ENCODE results near the gene TLL1. TPM values are rescaled to one million over a fixed set of nuclear protein-coding genes. Genes with fewer than 3 reads are reported as not detected.

TLL1 gene
- total RNA-seq, 2 donors from 2014 or later = 1.9 to 2.4 TPM

DNA sequence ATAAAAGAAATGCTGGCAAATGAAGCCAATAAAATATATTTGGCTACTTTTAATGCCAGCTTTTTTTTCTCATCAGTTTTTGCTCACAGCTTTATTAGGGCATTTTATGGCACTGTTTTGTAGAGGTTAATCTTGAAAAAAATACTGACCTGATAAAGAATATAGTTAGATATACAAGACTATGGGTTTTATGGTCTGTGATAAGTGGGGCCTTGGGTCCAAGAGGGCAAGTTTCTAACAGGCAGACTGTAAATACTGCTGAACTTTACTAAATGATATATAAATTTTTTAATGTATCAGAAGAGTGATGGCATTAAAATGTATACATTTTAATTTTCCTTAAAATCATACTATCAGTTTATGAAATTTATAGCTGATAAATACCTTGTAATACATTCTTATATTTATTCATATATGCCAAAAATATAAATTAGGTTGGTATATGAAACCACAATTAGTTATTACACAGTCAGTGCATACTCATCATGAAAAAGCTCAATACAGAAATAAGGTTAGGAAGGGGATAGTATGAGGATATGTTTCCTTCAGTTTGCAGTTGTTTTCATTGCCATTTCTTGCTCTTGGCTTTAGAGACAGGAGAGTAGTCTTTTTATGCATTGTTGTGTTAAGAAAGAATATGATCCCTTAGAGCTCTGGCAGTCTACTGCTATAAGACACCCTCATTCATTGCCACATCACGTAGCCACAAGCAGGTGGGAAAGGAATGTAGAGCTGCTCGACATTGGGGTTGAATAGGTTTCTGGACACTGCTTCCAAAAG lies 146.6 kb downstream of the TLL1 start:
- intact Hi-C loops (cut with DNase I, micrococcal nuclease) = no loop called here
- ATAC-seq (peak; percentile 52), DNase-seq (no peak)

- no peak for ATAC-seq
- intact Hi-C loops (cut with DNase I, micrococcal nuclease) = no loop called here
These were observed 148.6 kb downstream of the TLL1 start for GRCh38 chr4:166021617-166022016.

DNA sequence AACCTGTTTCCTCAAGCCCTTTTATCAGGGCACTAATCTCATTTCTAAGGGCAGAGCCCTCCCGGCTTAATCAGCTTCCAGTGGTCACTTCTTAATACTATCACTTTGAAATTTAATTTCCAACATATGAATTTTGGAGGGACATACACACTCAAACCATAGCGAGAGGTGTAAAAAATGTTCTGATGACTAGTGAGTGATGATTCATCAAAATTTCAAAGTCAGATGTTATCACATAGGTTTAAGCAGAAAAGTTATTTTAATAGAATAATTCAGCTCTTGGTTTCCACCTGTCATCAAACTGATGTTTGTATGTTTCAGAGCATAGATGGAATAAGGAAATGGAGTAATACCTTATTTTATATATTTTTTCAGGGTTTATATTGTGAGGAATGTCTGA lies 161.9 kb downstream of the TLL1 start:
- ATAC-seq = no peak
- DNase-seq = no peak
- intact Hi-C loops (cut with DNase I, micrococcal nuclease) = no loop called here

More at GRCh38 chr4:166021617-166022016, 148.6 kb downstream of the TLL1 start:
- DNase-seq = no peak

DNA sequence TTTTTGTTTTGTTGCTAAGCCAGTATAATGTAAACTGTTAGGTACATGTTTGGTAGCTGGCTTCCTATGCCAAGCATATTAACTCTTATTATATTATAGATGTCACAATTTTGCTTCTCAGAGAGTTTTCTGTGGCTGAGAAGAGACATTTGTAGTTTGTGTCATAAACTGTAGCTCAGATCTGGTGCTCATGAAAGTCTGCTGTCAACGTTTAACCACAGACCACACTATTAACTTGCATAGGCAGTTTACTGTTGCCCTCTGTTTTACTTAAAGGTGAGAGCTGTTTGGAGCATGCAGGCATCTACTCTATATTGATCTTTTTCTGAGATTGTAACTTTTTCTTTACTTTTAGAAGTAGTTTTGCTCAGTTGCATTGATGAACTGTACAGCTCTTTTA lies 166.8 kb downstream of the TLL1 start:
- intact Hi-C loops (cut with DNase I, micrococcal nuclease) = no loop called here
- ATAC-seq = no peak

DNA sequence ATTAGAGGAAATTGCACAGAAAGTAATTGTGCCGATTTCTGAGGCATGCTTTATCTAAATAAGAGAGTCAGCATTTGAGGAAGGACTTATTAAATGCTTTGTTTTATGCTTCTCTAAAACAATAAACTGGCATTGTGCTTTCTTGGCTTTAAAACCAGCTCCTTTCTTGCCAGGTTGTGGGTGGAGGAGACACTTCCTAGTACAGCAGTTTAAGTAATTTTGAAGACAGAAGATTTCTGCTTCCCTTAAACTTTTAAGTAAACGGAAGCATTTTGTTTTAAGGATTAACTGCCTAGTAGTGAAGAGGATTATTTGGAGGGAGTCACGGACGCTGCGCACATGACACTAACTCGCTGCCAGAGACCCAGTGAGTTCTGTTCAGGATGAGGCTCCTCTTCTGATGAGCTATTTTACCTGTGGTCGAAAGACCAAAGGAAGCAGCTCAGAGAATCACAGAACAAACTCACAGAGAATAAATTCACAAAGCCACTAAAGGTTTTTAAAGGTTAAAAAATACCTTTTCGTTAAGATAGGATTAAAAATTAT lies 169.5 kb downstream of the TLL1 start:
- intact Hi-C loops (cut with DNase I, micrococcal nuclease) = no loop called here
- ATAC-seq = no peak
- no peak for DNase-seq

More for the DNA sequence above, 166.8 kb downstream of the TLL1 start:
- no peak for DNase-seq

- intact Hi-C loops (cut with DNase I, micrococcal nuclease) = no loop called here
- ATAC-seq (no peak), DNase-seq (no peak)
These were observed 170.8 kb downstream of the TLL1 start for GRCh38 chr4:166043801-166044200.

- DNase-seq = no peak
- ATAC-seq = no peak
- intact Hi-C loops (cut with DNase I, micrococcal nuclease) = no loop called here
These were observed 171.8 kb downstream of the TLL1 start for GRCh38 chr4:166044871-166045270.

DNA sequence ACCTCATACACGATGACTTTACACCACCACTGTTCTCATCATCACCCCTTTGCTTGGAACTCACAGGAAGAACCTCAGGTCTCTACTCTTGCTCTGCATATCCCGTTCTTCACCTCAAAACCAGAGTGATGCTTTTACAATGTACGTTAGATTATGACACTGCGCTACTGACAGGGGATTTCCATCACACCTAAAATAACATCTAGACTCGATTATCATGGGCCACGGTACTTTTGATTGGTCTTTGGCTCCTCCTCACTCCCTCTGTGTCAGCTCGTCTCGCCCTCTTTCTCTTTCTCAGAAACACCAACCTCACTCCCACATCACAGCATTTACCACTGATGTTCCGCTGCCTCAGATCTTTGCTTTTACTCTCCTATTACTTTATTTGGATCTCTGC lies 172.4 kb downstream of the TLL1 start:
- ATAC-seq (no peak), DNase-seq (no peak)
- intact Hi-C loops (cut with DNase I, micrococcal nuclease) = no loop called here

GRCh38 chr4:166049036-166049435 lies 176.0 kb downstream of the TLL1 start:
- intact Hi-C loops (cut with DNase I, micrococcal nuclease) = no loop called here
- ATAC-seq = no peak
- no peak for DNase-seq

DNA sequence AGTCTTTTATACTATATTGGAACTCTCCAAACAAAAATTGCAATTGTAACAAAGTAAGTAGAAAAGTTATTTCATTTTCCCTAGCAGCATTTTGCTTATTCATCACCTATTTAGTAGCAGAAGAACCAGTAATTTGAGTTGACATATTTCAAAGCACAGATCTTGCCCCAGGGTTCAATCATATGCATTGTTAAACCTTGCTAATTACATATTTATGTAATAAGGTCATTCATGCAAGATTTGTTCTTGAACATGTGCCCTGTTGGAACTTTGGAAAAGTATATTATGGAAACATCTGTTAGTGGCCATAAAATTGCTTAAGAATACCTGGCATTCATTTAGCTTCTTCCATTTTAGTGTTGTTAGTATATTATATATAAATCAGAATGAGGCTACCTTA lies 191.7 kb downstream of the TLL1 start:
- intact Hi-C loops (cut with DNase I, micrococcal nuclease) = no loop called here

GRCh38 chr4:166065324-166065723 lies 192.3 kb downstream of the TLL1 start:
- no peak for DNase-seq
- ATAC-seq = no peak
- intact Hi-C loops (cut with DNase I, micrococcal nuclease) = no loop called here

More for the DNA sequence above, 191.7 kb downstream of the TLL1 start:
- DNase-seq = no peak
- ATAC-seq = no peak

GRCh38 chr4:166066936-166067335 lies 193.9 kb downstream of the TLL1 start:
- intact Hi-C loops (cut with DNase I, micrococcal nuclease) = no loop called here
- no peak for ATAC-seq

DNA sequence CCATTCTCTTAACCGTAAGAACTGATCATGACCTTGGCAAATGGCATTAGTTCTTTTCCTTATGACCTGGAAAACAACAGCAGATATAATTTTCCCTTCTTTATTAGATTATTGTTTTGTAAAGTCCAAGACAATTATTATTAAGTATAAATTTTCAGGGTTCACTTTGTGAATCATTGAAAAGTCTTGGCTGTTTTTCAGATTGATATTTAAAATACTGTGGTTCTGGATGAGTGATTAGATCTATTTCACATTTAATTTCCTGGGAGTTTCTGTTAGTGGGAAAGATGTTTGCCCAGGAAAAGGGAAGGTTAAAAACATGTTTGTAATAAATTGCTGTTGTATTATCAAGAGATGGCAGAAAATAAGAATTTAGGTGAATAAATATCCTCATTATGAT lies 194.9 kb downstream of the TLL1 start:
- ATAC-seq = no peak
- intact Hi-C loops (cut with DNase I, micrococcal nuclease) = no loop called here
- DNase-seq = no peak

More at GRCh38 chr4:166066936-166067335, 193.9 kb downstream of the TLL1 start:
- no peak for DNase-seq

DNA sequence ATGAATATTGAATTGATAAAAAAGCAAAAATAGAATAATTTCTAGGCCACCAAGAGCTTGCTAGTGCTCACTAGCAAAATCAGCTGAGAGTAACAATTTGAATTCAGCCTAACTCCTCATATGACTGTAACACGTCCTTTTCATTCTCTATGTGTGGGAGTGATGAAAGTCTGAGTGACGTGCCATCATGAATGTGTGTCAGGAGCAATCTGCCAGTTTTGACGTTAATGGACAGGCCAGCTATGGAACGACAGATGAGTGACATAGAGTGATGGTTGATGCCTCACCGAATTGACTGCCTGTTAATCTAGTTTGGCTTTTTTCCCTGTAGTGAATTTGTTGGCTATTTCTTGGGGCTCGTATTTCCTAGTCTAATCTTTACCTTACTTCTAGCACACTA lies 200.7 kb downstream of the TLL1 start:
- intact Hi-C loops (cut with DNase I, micrococcal nuclease) = loop anchor here in 1 of 2 donors (10.0 kb wide), 1 partner anchor 539 kb away; no protein-coding TSS in a partner anchor
- DNase-seq (no peak), ATAC-seq (no peak)

- no peak for ATAC-seq
- intact Hi-C loops (cut with DNase I, micrococcal nuclease) = loop anchor here in 1 of 2 donors (10.0 kb wide), 1 partner anchor 541 kb away; no protein-coding TSS in a partner anchor
- no peak for DNase-seq
These were observed 202.6 kb downstream of the TLL1 start for GRCh38 chr4:166075599-166075998.

- ATAC-seq (no peak), DNase-seq (no peak)
- intact Hi-C loops (cut with DNase I, micrococcal nuclease) = loop anchor here in 1 of 2 donors (10.0 kb wide), 1 partner anchor 543 kb away; no protein-coding TSS in a partner anchor
These were observed 204.7 kb downstream of the TLL1 start for GRCh38 chr4:166077782-166078181.

DNA sequence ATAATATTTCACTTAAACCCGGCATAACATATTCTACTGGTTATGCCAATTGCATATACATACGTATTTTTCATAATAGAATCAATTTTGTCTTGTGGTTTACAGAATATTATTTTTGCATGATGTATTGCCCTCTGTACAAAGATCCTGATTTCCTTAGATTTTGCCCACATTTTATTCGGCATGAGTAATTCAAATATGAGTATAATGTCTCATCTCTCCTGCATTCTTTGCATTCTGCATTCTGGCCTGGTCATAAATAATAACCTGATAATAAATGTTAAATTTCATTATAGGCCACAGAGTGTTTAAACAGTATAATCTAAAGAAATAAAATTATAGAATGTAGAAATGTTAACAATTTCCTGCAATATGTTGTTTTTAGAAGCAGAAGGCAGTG lies 205.3 kb downstream of the TLL1 start:
- DNase-seq = no peak
- intact Hi-C loops (cut with DNase I, micrococcal nuclease) = loop anchor here in 1 of 2 donors (10.0 kb wide), 1 partner anchor 544 kb away; no protein-coding TSS in a partner anchor
- ATAC-seq = no peak

- intact Hi-C loops (cut with DNase I, micrococcal nuclease) = loop anchor here in 1 of 2 donors (10.0 kb wide), 1 partner anchor 544 kb away; no protein-coding TSS in a partner anchor
- DNase-seq (no peak), ATAC-seq (no peak)
These were observed 205.9 kb downstream of the TLL1 start for GRCh38 chr4:166078955-166079354.

GRCh38 chr4:166087569-166087968 lies 214.5 kb downstream of the TLL1 start:
- no peak for ATAC-seq
- DNase-seq = no peak
- intact Hi-C loops (cut with DNase I, micrococcal nuclease) = no loop called here

DNA sequence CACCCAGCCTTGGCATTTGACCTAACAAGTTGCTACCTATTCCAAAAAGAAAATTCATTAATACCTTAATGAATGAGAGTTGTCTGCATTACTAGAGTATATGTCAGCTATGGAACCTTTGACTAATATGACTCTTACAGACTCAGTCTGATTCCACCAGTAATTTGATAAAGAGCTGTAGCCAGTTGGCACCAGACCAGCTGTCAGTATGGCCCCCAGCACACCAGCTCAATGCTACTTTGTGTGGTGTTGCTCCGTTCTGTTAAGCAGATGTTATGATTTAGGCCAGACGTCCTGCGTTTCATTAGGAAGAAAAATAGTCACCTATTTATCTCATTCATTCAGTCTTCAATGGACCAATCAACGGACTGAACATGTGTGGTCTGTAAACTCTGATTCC lies 215.5 kb downstream of the TLL1 start:
- intact Hi-C loops (cut with DNase I, micrococcal nuclease) = no loop called here
- ATAC-seq (no peak), DNase-seq (no peak)
